OCI-M2 (cell line): ENCODE data around the gene MARK2.
"Not testable (repeated sequence)": the region's sequence is repeated elsewhere in the genome, so short reads cannot be mapped to it uniquely, and the experiment has no call there.

Experiments
- DNase-seq: peaks from one replicate; lab custom pipeline; 2025; ENCODE audit not compliant: unreplicated experiment; lab: John Stamatoyannopoulos, UW

Gene MARK2

DNA sequence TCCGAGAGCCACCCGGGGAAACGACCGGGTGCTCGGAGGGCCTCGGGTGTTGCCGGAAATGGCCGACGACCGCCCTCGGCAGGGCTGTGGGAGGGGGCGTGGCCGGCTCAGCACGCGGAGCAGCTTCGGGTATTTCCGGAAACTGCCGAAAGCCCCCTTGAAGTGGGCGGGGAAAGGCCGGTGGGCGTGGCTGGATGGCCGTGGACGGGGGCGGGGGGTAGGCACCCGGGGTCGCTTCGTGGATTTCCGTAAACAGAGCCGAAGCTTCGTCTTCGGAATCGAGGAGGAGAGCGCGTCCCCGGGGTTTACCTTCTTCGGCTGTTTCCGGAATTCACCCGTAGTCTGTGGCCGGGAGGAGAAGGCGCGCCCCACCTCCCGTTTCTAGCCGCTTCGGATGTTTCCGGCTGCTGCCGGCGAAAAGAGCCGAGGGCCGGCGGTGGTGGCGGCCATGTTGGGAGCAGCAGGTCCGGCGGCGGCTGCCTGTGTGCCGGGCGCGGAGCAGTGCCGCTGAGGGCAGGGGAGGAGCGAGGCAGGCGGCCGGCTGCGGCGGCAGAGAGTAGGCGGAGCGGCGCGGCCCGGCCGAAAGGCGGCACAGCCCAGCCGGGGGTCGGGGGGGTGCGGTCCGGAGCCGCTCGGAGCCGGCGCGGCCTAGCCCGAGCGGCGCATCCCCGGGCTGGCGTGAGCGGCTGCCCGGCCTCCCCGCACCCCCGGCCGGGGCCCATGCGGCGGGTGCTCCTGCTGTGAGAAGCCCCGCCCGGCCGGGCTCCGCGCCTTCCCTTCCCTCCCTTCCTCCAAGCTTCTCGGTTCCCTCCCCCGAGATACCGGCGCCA lies at the start of gene MARK2:
TSS of gene MARK2 (plus strand) at position 433 of the 830 bp plus-strand sequence. CDS start at position 830, 397 bp downstream.
- peak; percentile 57 for DNase-seq

DNA sequence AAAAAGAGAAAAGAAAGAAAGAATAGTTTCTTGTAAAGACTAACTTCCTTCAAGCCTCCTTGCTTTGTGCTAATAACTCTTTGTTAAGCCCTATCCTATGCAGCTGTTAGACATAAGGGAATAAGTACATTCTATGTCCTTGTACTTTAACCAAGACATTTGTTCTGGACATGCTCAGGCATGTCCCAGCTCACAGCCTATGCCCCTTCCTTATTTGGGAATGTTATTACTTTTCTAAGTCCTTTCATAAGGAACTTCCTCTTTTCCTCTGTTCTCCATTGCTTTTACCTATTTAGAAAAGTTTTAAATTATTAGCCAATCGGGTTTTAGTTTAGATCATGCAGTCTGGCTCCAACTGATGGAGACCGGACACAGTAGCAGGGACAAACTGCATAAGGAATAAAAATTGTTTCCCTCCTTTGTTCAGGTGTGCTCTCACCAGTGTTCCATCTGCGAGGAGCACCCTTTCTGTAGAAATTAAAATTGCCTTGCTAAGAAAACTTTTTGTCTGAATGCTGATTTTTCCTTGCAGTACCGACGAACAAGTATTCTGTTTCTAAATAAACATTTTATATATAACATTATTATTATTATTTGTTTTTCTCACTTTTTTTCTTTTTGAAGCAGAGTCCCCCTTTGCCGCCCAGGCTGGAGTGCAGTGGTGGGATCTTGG lies 47.3 kb upstream of the MARK2 start:
- no peak for DNase-seq

DNA sequence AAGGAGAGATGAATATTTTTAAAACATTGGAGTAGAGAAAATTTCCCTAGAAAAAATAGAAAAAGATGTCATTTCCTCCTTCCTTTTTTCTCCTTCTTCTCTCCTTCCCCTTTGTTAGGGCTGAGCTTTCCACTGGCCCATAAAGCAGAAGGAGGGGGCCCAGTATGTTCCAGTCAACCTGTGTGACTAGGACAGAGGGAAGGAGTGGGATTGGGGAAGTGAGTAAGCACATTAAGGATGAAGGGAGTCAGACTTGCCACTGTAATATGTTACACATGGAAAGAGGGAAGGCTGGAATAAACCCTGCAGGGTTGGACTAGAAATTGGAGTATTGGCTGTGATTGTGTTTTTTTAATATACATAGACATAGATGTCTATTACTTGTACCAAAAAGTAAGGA lies 45.7 kb upstream of the MARK2 start:
- DNase-seq = no peak

DNA sequence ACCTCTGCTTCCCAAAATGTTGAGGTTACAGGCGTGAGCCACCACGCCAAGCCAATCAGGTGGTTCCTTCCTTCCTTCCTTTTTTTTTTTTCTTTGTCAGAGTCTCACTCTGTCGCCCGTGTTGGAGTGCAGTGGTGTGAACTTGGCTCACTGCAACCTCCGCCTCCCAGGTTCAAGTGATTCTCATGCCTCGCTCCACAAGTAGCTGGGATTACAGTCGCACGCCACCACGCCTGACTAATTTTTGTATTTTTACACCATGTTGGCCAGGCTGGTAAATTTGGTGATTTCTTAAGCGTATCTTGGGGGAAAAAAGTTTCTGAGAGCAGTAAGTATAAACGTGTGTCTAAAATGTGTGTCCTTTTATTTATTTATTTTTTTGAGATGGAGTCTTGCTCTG lies 43.8 kb upstream of the MARK2 start:
- no peak for DNase-seq

DNA sequence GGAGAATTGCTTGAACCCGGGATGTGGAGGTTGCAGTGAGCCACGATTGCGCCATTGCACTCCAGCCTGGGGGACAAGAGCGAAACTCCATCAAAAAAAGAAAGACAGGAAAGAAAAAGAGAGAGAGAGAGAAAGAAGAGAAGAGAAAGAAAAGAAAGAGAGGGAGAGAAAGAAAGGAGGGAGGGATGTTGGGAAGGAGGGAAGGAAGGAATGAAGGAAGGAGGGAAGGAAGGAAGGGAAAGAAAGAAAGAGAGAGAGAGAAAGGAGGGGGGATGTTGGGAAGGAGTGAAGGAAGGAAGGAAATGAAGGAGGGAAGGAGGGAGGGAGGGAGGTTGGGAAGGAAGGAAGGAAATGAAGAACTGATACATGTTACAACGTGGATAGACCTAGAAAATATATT lies 38.0 kb upstream of the MARK2 start:
- no peak for DNase-seq

DNA sequence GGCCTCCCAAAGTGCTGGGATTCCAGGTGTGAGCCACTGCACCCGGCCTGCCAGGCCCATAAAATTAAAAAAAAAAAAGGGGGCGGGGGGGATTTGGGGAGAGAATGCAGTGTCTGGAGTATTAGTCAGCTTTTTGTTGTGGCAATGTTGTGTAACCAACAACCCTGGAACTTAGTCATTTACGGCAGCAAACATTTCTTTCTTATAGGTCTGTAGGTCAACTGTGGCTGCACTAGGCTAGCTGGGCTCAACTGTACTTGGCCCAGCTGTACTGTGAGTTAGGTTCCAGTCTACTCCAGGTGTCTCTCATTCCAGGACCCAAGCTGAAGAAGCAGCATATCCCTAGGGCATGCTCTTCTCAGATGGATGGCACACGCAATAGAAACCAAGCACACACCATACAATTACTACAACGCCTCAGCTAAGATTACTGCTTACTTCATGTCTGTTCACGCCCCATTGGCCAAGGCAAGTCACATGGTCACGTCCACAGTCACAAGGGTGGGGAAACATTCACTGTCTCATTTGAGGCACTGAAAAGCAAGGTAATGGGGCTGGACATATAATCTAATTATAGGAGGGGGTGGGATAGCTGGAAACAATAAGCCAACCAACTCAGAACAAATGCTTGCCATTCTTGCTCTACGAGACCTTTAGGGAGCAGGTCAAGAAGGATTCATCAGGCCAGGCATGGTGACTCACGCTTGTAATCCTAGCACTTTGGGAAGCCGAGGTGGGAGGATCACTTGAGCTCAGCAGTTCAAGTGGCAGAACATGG lies 36.1 kb upstream of the MARK2 start:
- no peak for DNase-seq

DNA sequence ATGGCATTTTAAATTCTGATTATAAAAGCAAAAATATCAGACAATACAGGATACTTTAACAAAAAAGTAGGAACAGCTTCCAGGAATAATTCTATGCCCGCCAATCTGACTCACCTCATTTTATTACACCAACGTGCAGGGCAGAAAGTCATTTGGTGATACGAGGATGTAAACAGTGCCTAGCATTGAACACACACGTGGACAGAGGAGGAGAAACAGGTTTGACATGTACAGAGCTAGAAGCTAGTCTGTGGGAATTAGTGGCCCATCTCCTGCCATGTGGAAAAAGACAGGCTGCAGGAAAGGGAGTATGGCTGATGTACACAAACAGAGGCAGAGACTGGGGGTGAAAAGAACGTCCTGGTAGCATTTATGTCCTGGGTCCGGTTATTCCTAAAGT lies 34.7 kb upstream of the MARK2 start:
- DNase-seq = no peak

DNA sequence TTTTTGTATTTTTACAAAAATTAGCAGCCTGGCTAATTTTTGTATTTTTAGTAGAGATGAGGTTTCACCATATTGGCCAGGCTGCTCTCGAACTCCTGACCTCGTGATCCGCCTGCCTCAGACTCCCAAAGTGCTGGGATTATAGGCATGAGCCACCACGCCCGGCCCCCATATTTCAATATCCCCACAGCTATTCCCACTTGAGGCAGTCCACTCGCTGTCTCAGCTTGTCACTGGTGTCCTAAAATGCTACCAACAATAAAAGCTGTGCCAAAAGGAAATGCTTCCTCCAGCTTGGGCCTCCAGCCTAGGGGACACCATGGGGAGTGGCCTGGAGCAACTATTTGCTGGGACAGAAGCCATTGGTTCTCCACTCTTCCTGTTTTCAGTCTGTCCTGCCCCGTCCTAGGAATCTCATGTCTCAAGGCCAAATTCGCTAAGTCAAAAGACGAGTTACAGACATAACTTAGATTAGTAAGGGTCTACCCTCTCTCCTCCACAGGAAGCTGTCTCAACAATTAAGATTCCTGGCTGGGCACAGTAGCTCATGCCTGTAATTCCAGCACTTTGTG lies 33.0 kb upstream of the MARK2 start:
- DNase-seq = no peak

DNA sequence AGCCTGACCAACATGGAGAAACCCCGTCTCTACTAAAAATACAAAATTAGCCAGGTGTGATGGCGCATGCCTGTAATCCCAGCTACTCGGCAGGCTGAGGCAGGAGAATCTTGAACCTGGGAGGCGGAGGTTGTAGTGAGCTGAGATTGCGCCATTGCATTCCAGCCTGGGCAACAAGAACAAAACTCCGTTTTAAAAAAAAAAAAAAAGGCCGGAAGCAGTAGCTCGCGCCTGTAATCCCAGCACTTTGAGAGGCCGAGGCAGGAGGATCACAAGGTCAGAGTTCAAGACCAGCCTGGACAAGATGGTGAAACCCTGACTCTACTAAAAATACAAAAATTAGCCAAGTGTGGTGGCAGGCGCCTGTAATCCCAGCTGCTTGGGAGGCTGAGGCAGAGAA lies 28.5 kb upstream of the MARK2 start:
- not testable (repeated sequence) for DNase-seq

DNA sequence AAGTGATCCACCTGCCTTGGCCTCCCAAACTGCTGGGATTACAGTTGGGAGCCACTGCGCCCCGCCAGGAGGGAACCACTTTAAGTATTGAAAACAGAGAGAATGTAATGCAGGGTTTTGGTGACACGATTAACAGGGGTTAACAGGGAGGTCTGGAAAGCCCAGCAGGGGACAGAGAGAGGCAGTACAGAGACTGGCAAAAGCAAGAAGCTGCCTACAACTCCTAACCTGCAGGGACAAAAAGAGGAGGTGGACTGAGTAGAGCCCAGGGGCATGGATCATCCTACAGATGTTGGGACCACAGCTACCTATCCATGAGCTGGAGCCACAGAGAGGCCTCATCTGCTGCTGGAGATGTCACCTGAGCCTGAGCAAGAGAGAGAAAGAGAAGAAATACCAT lies 27.4 kb upstream of the MARK2 start:
- no peak for DNase-seq

DNA sequence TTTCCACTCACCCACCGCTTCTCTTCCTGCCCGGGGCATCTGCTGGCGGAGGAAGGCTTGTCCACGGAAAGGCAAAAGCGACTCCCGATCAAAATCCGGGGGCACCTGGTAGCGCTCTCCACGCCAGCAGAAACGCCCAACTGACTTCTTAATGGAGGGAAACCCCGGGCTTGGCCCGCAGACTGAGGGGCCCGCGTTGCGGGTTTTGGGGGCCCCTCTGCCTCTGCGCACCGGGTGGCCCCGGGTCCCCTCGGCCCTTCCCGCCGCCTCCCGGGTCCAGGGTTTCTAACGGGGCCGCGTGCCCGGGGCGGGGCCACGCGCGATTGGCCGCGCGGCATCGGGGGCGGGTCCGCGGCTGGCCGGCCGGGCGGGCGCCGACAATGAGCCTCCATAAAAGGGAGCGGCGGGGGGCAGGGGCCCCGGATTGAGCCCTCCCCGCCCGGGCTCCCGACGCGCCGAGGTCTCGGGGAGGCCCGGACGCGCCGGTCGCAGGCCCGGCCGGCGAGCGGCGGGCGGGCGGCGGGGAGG lies 25.8 kb upstream of the MARK2 start, which contains the start of gene SPINDOC:
TSS of gene SPINDOC (plus strand) at position 422 of the 528 bp plus-strand sequence. CDS start 231 bp downstream, outside the sequence.
- no peak for DNase-seq

DNA sequence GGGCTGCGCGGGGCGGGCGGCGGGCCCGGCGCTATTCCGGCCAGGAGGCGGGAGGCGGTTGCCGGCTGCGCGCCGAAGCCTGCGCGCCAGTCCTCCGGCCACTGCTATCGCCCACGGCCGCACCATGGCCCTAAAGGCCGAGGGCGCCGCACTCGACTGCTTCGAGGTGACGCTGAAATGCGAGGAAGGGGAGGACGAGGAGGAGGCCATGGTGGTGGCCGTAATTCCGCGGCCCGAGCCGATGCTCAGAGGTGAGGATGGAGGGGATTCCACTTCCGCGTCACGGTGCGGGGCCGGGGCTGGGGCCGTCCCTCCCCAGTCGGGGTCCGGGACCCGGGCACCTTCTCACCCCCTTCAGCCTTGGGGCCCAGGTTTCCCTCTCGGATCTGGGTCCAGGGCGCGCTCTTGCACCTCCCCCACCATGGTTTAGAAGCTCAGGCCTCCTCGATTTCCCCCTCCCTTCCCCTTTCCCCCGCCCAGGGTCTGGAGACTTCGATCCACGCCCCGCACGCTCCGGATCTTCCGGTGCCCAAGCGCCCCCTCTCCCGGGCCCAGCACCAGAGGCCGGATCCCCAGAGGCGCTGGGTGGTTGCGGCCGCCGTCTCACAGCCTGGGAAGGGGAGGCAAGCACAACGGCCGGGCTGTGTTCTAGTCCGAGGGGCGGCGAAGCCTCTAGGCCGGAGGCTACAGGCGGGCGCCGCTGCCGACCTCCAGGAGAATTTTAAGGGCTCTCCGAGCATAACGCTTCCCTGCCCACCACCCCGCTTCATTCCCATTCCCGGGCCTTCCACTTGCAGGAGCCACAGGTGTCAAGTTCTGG lies 25.1 kb upstream of the MARK2 start:
- no peak for DNase-seq

DNA sequence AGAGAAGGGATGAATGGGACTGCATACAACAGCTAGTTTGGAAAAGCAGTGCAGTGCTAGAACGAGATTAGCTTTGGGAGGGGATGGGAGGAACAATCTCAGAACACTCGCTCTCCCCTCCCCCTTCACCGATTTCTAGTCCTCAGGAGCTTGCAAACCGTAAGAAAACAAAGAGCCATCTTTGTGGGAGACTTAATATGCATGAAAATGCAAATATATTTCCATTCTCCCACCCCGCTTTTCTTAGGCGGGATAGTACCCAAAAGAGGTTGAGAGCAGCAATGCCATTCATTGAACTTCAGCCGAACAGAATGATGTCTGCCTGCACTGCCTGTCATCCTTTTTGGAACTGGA lies 24.6 kb upstream of the MARK2 start:
- DNase-seq = no peak

DNA sequence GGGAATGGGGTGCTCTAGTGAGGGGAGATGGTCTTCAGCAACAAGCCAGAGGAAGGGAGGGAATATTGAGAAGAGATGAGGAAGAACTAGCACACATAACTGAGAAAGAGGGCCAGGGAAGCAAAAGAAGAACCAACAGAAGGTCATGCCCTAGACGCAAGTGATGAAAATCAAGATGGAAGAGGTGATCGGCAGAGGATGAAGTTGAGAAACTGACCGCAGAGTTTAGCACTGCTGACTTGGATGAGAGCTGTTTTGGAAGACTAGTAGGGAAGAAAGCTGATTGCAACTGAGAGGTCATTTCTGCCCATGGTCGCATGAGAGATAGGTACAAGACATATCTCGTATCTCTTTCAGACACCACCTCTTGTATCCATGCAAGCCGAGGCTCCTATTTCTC lies 22.7 kb upstream of the MARK2 start:
- no peak for DNase-seq

DNA sequence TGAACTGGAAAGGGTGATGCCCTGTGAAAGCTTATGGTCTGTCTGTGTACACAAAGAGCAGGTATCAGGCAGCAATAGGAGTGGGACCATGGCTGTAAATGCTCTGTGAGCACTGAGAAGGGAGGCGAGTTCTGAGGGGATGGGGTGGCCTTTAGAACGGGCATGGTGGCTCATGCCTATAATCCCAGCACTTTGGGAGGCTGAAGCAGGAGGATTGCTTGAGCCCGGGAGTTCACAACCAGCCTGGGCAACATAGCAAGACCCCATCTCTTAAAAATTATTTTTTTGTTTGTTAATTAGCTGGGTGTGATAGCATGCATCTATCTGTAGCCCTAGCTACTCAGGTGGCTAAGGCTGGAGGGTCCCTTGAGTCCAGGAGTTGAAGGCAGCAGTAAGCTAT lies 22.2 kb upstream of the MARK2 start:
- no peak for DNase-seq

DNA sequence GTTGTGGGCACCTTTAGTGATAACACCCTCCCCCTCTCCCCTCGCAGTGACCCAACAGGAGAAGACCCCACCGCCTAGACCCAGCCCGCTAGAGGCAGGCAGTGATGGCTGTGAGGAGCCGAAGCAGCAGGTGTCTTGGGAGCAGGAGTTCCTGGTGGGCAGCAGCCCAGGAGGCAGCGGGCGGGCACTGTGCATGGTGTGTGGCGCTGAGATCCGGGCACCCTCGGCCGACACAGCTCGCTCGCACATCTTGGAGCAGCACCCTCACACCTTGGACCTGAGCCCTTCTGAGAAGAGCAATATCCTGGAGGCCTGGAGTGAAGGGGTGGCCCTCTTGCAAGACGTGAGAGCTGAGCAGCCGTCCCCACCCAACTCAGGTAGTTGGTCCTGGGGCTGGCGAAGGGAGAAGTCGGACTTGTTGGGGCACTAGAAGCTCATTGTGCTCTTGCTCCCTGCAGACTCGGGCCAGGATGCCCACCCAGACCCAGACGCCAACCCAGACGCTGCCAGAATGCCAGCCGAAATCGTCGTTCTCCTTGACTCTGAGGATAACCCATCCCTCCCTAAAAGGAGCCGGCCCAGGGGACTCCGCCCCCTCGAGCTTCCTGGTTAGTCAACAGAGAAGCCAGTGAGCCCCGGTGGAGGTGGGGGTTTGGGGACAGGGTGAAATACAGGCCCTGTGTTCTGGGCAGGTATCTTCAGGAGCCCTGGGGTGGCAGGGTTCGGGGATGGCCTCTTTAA lies 21.0 kb upstream of the MARK2 start:
- no peak for DNase-seq

DNA sequence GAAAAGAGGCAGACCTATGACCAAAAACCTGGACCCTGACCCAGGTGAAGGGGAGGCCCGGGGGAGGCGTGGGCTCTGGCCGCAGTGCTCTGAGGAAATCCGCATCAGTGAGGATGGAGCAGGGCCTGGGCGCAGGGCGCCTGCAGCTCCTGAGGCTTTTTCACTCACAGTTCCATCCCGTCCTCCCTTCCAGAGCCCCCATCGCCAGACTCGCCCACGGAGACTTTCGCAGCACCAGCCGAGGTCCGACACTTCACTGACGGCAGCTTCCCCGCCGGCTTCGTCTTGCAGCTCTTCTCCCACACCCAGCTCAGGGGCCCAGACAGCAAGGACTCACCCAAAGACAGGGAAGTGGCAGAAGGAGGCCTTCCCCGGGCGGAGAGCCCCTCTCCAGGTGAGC lies 20.3 kb upstream of the MARK2 start:
- DNase-seq = no peak

DNA sequence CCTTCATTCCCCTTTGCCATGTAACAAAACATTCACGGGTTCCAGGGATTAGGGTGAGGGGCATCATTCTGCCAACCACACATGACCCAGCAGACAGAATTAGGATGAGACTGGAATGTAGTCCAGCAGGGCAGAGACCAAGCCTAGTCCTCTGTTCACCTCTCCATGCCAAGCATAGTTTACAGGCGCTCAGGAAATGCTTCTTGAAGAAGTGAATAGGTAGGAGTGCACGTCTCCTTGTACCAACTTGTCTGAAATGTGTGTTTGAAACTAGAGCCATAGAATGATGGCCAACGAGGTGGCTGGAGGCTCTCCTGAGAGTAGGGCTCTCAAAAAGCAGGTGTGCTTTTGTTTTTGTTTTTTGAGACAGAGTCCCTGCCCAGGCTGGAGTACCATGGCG lies 17.5 kb upstream of the MARK2 start:
- no peak for DNase-seq

DNA sequence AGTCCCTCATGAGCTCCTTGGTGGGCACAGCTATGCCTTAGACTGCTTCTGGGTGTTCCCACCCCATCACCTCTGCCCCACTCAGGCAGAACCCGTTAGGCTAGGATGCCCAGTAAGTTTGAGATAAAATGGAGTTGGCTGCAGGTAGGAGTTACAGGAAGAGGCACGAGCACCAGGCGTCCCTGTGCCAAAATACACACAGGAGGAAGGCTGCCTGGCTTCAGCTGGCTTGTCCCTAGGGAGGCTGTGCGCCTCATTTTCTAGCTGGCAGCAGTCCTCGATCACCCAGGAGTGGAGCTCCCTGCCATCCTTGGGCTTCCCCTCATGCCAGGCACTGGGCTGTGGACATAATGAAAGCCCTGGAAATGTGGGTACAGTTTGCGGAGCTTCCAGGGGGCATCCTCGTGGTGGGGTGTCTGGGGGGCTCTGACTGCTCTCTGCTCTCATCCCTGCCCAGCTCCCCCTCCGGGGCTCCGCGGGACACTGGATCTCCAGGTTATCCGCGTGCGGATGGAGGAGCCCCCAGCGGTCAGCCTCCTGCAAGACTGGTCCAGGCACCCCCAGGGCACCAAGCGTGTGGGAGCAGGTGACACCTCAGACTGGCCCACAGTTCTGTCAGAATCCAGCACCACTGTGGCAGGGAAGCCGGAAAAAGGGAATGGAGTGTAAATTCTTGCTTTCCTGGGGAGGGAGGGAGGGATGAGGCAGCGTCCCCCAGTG lies 12.3 kb upstream of the MARK2 start:
- no peak for DNase-seq
